RWPE2 (cell line): Measurements from ENCODE around the gene ANKRD6.

Experiments used
- ATAC-seq: fragments of 200-7000 bp; cut with Tn5 transposase; 3 replicates; pipeline ENCODE4 v1.9.1; 2021; ENCODE audit warnings: low read depth
- DNase-seq: peaks from one replicate; pipeline ENCODE4 v3.0.0-alpha.2; 2020; ENCODE audit warnings: low spot score
- H3K27ac ChIP-seq: fragments of 450-650 bp; 2 replicates; pipeline ENCODE4 v1.5.1; 2017; ENCODE audit warnings: mild to moderate bottlenecking; ENCODE audit not compliant: poor library complexity, severe bottlenecking
- H3K27me3 ChIP-seq: fragments of 250-450 bp; sonication (Bioruptor Pico); 2 replicates; pipeline ENCODE4 v1.5.1; 2021; ENCODE audit warnings: mild to moderate bottlenecking, moderate library complexity; ENCODE audit not compliant: insufficient read depth, poor library complexity, severe bottlenecking
- H3K36me3 ChIP-seq: fragments of 250-450 bp; sonication (Bioruptor Pico); 2 replicates; pipeline ENCODE4 v1.5.1; 2020; ENCODE audit warnings: low read depth, mild to moderate bottlenecking, moderate library complexity
- H3K4me1 ChIP-seq: fragments of 250-450 bp; sonication (Bioruptor Pico); 2 replicates; pipeline ENCODE4 v1.5.1; 2021; ENCODE audit warnings: mild to moderate bottlenecking, moderate library complexity; ENCODE audit not compliant: insufficient read depth, poor library complexity, severe bottlenecking
- H3K4me3 ChIP-seq: fragments of 250-450 bp; sonication (Bioruptor Pico); 2 replicates; pipeline ENCODE4 v1.5.1; 2021; ENCODE audit warnings: mild to moderate bottlenecking, moderate library complexity; ENCODE audit not compliant: severe bottlenecking
- H3K9me3 ChIP-seq: fragments of 250-450 bp; sonication (Bioruptor Pico); 2 replicates; pipeline ENCODE4 v1.5.1; 2021; ENCODE audit warnings: mild to moderate bottlenecking, moderate library complexity; ENCODE audit not compliant: severe bottlenecking
- TF ChIP-seq, protein P1 (sequence below): fragments of 450-650 bp; IDR thresholded peaks from one replicate; pipeline ENCODE4 v1.5.1; 2017; ENCODE audit warnings: mild to moderate bottlenecking, moderate library complexity; ENCODE audit not compliant: poor library complexity, severe bottlenecking

Gene ANKRD6

DNA sequence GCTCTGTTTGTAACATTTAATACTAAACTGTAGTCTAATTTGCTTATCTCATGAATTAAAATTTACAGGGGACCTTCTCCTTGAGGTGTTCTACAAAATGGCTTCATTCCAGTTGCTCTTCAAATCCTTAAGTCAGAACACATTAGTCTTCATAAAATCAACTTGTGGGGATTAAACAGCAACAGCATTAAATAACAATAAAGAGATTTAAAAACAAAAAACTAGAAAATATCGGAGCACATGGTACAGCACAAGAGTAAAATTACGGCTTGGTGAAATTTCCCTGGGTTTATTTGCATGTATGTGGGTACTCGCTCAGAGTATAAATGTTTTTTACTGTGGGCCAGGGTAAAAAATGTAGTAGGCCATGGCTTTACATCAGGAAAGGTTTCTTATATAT, 32.9 kb upstream of the ANKRD6 start:
- Histone ChIP-seq H3K27ac (no peak overlapping the region), H3K4me3 (no peak overlapping the region), H3K36me3 (no peaks in the 10 kb centered on the region), H3K9me3 (no peaks in the 10 kb centered on the region), H3K27me3 (no peaks in the 10 kb centered on the region), H3K4me1 (no peaks in the 10 kb centered on the region)
- TF ChIP-seq, protein P1, sequence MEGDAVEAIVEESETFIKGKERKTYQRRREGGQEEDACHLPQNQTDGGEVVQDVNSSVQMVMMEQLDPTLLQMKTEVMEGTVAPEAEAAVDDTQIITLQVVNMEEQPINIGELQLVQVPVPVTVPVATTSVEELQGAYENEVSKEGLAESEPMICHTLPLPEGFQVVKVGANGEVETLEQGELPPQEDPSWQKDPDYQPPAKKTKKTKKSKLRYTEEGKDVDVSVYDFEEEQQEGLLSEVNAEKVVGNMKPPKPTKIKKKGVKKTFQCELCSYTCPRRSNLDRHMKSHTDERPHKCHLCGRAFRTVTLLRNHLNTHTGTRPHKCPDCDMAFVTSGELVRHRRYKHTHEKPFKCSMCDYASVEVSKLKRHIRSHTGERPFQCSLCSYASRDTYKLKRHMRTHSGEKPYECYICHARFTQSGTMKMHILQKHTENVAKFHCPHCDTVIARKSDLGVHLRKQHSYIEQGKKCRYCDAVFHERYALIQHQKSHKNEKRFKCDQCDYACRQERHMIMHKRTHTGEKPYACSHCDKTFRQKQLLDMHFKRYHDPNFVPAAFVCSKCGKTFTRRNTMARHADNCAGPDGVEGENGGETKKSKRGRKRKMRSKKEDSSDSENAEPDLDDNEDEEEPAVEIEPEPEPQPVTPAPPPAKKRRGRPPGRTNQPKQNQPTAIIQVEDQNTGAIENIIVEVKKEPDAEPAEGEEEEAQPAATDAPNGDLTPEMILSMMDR, result no peak
- no peak for DNase-seq
- no peak for ATAC-seq

DNA sequence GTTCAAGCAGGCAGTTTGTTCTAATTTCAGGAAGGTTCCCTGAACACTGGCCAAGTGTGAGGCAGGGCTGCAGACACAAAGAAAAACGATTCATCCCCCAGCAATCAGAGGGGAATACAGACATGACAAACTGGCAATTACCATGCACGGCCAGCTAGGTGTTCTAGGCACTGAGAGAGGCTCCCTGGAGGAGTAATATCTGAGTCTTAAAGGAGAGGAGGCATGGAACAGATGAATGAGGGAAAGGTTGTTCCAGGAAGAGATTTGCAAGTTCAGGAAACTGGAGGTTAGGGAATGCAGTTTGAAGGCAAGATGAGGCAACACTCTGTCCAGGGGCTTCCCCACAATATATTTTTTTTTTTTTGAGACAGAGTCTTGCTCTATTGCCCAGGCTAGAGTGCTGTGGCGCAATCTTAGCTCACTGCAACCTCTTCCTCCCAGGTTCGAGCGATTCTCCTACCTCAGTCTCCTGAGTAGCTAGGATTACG, 32.0 kb upstream of the ANKRD6 start:
- H3K4me3 ChIP-seq, result no peak overlapping the region
- no peaks in the 10 kb centered on the region for H3K9me3 ChIP-seq
- no peak overlapping the region for H3K27ac ChIP-seq
- TF ChIP-seq, protein P1, result no peak
- no peaks in the 10 kb centered on the region for H3K36me3 ChIP-seq
- ATAC-seq (no peak), DNase-seq (no peak)
- H3K27me3 ChIP-seq, result no peaks in the 10 kb centered on the region
- no peaks in the 10 kb centered on the region for H3K4me1 ChIP-seq

DNA sequence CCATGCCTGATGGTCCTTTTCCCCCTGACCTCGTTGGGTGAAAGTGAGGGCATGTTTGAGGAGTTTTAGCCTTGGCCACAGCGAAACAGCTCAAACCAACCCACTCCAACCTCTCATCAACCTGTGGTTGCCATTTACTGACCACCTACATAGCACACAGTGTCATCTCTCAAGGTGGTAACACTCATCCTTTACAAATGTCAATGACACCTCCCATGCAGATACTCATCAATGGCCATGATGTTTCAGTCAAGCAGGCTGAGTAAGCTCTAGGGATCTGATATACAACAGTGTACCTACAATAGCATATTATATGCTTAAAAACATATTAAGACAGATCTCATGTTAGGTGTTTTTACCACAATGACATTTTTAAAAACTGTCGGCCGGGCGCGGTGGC, 30.2 kb upstream of the ANKRD6 start:
- no peak for ATAC-seq
- TF ChIP-seq, protein P1, result no peak
- Histone ChIP-seq H3K4me3 (no peak overlapping the region), H3K27me3 (no peaks in the 10 kb centered on the region), H3K27ac (no peak overlapping the region), H3K36me3 (no peaks in the 10 kb centered on the region), H3K9me3 (no peaks in the 10 kb centered on the region), H3K4me1 (no peaks in the 10 kb centered on the region)
- no peak for DNase-seq

DNA sequence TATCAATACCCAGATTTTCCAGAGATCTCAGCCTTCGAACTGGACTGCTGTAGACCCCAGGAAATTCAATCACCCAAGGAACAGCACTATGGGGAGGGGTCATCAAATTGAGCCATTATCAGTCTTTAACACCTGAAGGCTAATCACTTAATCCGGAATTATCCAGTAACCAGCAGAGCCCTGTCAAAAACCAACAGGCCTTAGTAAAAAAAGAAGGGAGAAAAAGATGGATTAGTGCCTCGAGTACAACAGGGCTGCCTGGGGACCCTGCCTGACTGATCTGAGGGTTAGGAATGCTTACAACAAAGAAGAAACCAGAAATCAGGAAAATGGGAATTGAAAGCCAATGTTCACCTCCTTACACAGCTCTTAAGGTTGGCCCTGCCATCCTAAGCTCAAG, 28.4 kb upstream of the ANKRD6 start:
- ATAC-seq (no peak), DNase-seq (no peak)
- Histone ChIP-seq H3K4me3 (no peak overlapping the region), H3K36me3 (no peaks in the 10 kb centered on the region), H3K27me3 (peaks cover 3% of the 10 kb centered on the region), H3K9me3 (no peaks in the 10 kb centered on the region), H3K4me1 (no peaks in the 10 kb centered on the region), H3K27ac (no peak overlapping the region)
- TF ChIP-seq, protein P1, result no peak

DNA sequence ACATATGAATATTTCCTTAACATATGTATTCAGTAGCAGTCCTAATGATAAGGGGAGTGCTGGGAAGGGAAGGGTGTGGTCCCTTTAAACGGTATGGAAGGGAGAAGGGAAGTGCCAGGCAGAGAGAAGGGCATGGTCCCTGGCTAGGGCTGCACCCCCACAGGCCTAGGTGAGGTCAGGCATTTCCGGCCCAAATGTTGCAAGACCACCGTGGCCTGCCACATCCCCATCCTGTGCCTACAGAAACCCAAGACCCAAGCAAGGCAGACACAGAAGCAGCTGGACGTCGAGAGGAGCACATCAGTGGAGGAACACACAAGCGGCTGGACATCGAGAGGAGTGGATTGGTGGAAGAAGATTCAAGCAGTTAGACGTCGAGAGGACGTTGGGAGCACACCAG, 26.8 kb upstream of the ANKRD6 start:
- Histone ChIP-seq H3K9me3 (no peaks in the 10 kb centered on the region), H3K4me3 (no peak overlapping the region), H3K4me1 (peaks cover 4% of the 10 kb centered on the region), H3K27me3 (peaks cover 19% of the 10 kb centered on the region), H3K27ac (no peak overlapping the region), H3K36me3 (no peaks in the 10 kb centered on the region)
- TF ChIP-seq, protein P1, result no peak
- DNase-seq, result no peak
- no peak for ATAC-seq
